PC-3 (cell line): ENCODE data around the gene HIBCH.
"Not testable (repeated sequence)": the region's sequence is repeated elsewhere in the genome, so short reads cannot be mapped to it uniquely, and the experiment has no call there.

Experiments used
- CTCF ChIP-seq: fragments of 300-600 bp; sonication (generic); conservative IDR thresholded peaks from 2 replicates; pipeline ENCODE4 v1.5.1; 2017; ENCODE audit warnings: antibody characterized with exemption, low read depth, mild to moderate bottlenecking, low read length
- EZH2 ChIP-seq: fragments of 300-600 bp; sonication (generic); IDR thresholded peaks from one replicate; pipeline ENCODE4 v1.6.1; 2017; ENCODE audit warnings: antibody characterized with exemption, mild to moderate bottlenecking, low read length; ENCODE audit not compliant: unreplicated experiment
- EZH2phosphoT487 ChIP-seq: fragments of 300-600 bp; sonication (generic); IDR thresholded peaks from 2 replicates; pipeline ENCODE4 v1.6.1; 2018; ENCODE audit warnings: mild to moderate bottlenecking, antibody characterized with exemption, low read length, borderline replicate concordance

GRCh38 chr2:190335584-190335983 is 16.0 kb upstream of the HIBCH start:
- TF ChIP-seq CTCF, EZH2phosphoT487, EZH2: not testable (repeated sequence)
